NB4 (cell line): ENCODE measurements around the gene IL17RD.

Experiments used
- DNase-seq: peaks from one replicate; pipeline ENCODE4 v3.0.0; 2010; ENCODE audit warnings: low read depth
- H3K4me3 ChIP-seq: one replicate; pipeline ENCODE4 v1.5.1; 2011; ENCODE audit warnings: mild to moderate bottlenecking, low read depth, low read length, moderate library complexity
- CTCF ChIP-seq: IDR thresholded peaks from one replicate; pipeline ENCODE4 v1.5.1; 2012; ENCODE audit warnings: low read depth, low read length
- MAX ChIP-seq: IDR thresholded peaks from 2 replicates; pipeline ENCODE4 v1.6.1; 2011; ENCODE audit warnings: low read depth, low read length
- MYC ChIP-seq: IDR thresholded peaks from 2 replicates; pipeline ENCODE4 v1.6.1; 2011; ENCODE audit warnings: low read depth, low read length
- POLR2A ChIP-seq: IDR thresholded peaks from 2 replicates; pipeline ENCODE4 v1.6.1; 2011; ENCODE audit warnings: mild to moderate bottlenecking; ENCODE audit not compliant: insufficient read length; ENCODE audit errors: extremely low read depth

The IL17RD gene

GRCh38 chr3:57158813-57159738 lies 6.1 kb downstream of the IL17RD start:
- peak; percentile 62 for DNase-seq
- no peak overlapping the region for H3K4me3 ChIP-seq
- TF ChIP-seq MYC, result no peak
- TF ChIP-seq MAX, result no peak
- no peak for TF ChIP-seq CTCF
- no peak for TF ChIP-seq POLR2A

- H3K4me3 ChIP-seq, result no peak overlapping the region
- no peak for DNase-seq
- no peak for TF ChIP-seq MYC
- TF ChIP-seq POLR2A, result no peak
- TF ChIP-seq MAX, result no peak
- no peak for TF ChIP-seq CTCF
Observed at GRCh38 chr3:57158325-57158724, 6.8 kb downstream of the IL17RD start.

- H3K4me3 ChIP-seq, result no peak overlapping the region
- no peak for TF ChIP-seq MAX
- TF ChIP-seq POLR2A, result no peak
- no peak for TF ChIP-seq CTCF
- no peak for TF ChIP-seq MYC
- no peak for DNase-seq
Observed at GRCh38 chr3:57157545-57157944, 7.6 kb downstream of the IL17RD start.

GRCh38 chr3:57155310-57155643 lies 9.9 kb downstream of the IL17RD start:
- DNase-seq, result no peak
- no peak overlapping the region for H3K4me3 ChIP-seq
- TF ChIP-seq MYC (no peak), MAX (no peak), CTCF (no peak), POLR2A (no peak)

GRCh38 chr3:57154470-57155309 lies 10.5 kb downstream of the IL17RD start:
- no peak for DNase-seq
- TF ChIP-seq CTCF, result no peak
- TF ChIP-seq MYC, result no peak
- TF ChIP-seq MAX, result no peak
- no peak for TF ChIP-seq POLR2A
- no peak overlapping the region for H3K4me3 ChIP-seq
